ENCODE results near the gene USP34. TPM values are rescaled to one million over a fixed set of nuclear protein-coding genes. Genes with fewer than 3 reads are reported as not detected.

The USP34 gene
- total and polyA plus RNA-seq, 2 donors (not counting 1 experiment from before 2014, with no cell fraction given): 52.4 to 129 TPM

- no peak for DNase-seq (ENCODE audit: low read depth in 2 of 2)
- Histone ChIP-seq H3K4me2 (ENCODE audit: extremely low read depth, insufficient read depth, low read length) (no peak overlapping the region), H3K27ac (ENCODE audit: insufficient read depth, low read length) (no peak overlapping the region), H3K79me2 (ENCODE audit: control insufficient read depth, insufficient read depth, low read length) (no peaks in the 10 kb centered on the region), H3K9ac (ENCODE audit: insufficient read depth, low read length) (no peak overlapping the region), H3K4me3 (replicated peaks in 1 of 4; ENCODE audit: control extremely low read depth in 1 of 4, insufficient read depth in 1 of 4, low read depth in 3 of 4, low read length in 4 of 4) (no peak overlapping the region), H3K9me3 (ENCODE audit: control insufficient read depth, insufficient read depth, low read depth, low read length) (no peaks in the 10 kb centered on the region), H3K36me3 (ENCODE audit: control insufficient read depth, insufficient read depth, low read length) (no peaks in the 10 kb centered on the region), H2AFZ (ENCODE audit: low read length) (no peak overlapping the region), H3K4me1 (ENCODE audit: control insufficient read depth, extremely low read depth, insufficient read depth, low read length) (no peaks in the 10 kb centered on the region), H3K27me3 (ENCODE audit: control insufficient read depth, insufficient read depth, low read length) (no peaks in the 10 kb centered on the region), H4K20me1 (ENCODE audit: control insufficient read depth, extremely low read depth, insufficient read depth, low read length) (no peaks in the 10 kb centered on the region)
- TF ChIP-seq EZH2 (IDR thresholded peaks at IDR 0.05; ENCODE audit: low read length, missing control alignments): no peak
- TF ChIP-seq, protein P1, sequence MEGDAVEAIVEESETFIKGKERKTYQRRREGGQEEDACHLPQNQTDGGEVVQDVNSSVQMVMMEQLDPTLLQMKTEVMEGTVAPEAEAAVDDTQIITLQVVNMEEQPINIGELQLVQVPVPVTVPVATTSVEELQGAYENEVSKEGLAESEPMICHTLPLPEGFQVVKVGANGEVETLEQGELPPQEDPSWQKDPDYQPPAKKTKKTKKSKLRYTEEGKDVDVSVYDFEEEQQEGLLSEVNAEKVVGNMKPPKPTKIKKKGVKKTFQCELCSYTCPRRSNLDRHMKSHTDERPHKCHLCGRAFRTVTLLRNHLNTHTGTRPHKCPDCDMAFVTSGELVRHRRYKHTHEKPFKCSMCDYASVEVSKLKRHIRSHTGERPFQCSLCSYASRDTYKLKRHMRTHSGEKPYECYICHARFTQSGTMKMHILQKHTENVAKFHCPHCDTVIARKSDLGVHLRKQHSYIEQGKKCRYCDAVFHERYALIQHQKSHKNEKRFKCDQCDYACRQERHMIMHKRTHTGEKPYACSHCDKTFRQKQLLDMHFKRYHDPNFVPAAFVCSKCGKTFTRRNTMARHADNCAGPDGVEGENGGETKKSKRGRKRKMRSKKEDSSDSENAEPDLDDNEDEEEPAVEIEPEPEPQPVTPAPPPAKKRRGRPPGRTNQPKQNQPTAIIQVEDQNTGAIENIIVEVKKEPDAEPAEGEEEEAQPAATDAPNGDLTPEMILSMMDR (conservative IDR thresholded peaks at IDR 0.05 in 1 of 2, IDR thresholded peaks at IDR 0.05 in 1 of 2; ENCODE audit: low read depth in 1 of 2, low read length in 2 of 2): no peak
Observed at GRCh38 chr2:61327173-61327572, 143.7 kb downstream of the USP34 start.

- no peaks in the 10 kb centered on the region for H3K27me3 ChIP-seq (ENCODE audit: control insufficient read depth, insufficient read depth, low read length)
- H3K9ac ChIP-seq (ENCODE audit: insufficient read depth, low read length): no peak overlapping the region
- H3K79me2 ChIP-seq (ENCODE audit: control insufficient read depth, insufficient read depth, low read length): no peaks in the 10 kb centered on the region
- no peak overlapping the region for H3K4me3 ChIP-seq (replicated peaks in 1 of 4; ENCODE audit: control extremely low read depth in 1 of 4, insufficient read depth in 1 of 4, low read depth in 3 of 4, low read length in 4 of 4)
- no peak for DNase-seq (ENCODE audit: low read depth in 2 of 2)
- no peak overlapping the region for H3K4me2 ChIP-seq (ENCODE audit: extremely low read depth, insufficient read depth, low read length)
- no peaks in the 10 kb centered on the region for H3K9me3 ChIP-seq (ENCODE audit: control insufficient read depth, insufficient read depth, low read depth, low read length)
- no peaks in the 10 kb centered on the region for H3K36me3 ChIP-seq (ENCODE audit: control insufficient read depth, insufficient read depth, low read length)
- no peak for TF ChIP-seq EZH2 (IDR thresholded peaks at IDR 0.05; ENCODE audit: low read length, missing control alignments)
- TF ChIP-seq, protein P1 (conservative IDR thresholded peaks at IDR 0.05 in 1 of 2, IDR thresholded peaks at IDR 0.05 in 1 of 2; ENCODE audit: low read depth in 1 of 2, low read length in 2 of 2): no peak
- H2AFZ ChIP-seq (ENCODE audit: low read length): no peak overlapping the region
- no peaks in the 10 kb centered on the region for H4K20me1 ChIP-seq (ENCODE audit: control insufficient read depth, extremely low read depth, insufficient read depth, low read length)
- H3K27ac ChIP-seq (ENCODE audit: insufficient read depth, low read length): no peak overlapping the region
- H3K4me1 ChIP-seq (ENCODE audit: control insufficient read depth, extremely low read depth, insufficient read depth, low read length): no peaks in the 10 kb centered on the region
Observed at GRCh38 chr2:61326423-61326822, 144.5 kb downstream of the USP34 start.

DNA sequence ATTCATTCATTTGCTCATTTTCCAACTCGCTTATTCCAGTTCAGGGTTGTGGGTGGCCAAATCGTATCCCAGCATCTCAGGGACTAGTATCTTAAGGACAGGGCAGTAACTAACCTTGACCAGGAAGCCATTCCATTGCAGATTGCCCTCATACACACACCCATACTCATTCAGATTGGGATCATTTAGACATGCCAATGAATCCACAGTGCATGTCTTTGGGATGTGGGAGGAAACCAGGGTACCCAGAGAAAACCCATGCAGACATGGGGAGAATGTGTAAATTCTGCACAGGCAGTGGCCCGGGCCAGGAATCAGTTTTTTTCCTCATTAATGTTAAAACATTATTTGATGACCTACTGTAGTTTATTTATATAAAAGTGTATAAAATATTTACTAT is 150.7 kb downstream of the USP34 start:
- Histone ChIP-seq H3K9me3 (ENCODE audit: control insufficient read depth, insufficient read depth, low read depth, low read length) (no peaks in the 10 kb centered on the region), H4K20me1 (ENCODE audit: control insufficient read depth, extremely low read depth, insufficient read depth, low read length) (no peaks in the 10 kb centered on the region), H3K4me2 (ENCODE audit: extremely low read depth, insufficient read depth, low read length) (no peak overlapping the region), H3K4me1 (ENCODE audit: control insufficient read depth, extremely low read depth, insufficient read depth, low read length) (no peaks in the 10 kb centered on the region), H3K4me3 (replicated peaks in 1 of 4; ENCODE audit: control extremely low read depth in 1 of 4, insufficient read depth in 1 of 4, low read depth in 3 of 4, low read length in 4 of 4) (no peak overlapping the region), H3K36me3 (ENCODE audit: control insufficient read depth, insufficient read depth, low read length) (no peaks in the 10 kb centered on the region), H3K27ac (ENCODE audit: insufficient read depth, low read length) (no peak overlapping the region), H3K79me2 (ENCODE audit: control insufficient read depth, insufficient read depth, low read length) (no peaks in the 10 kb centered on the region), H3K27me3 (ENCODE audit: control insufficient read depth, insufficient read depth, low read length) (no peaks in the 10 kb centered on the region), H3K9ac (ENCODE audit: insufficient read depth, low read length) (no peak overlapping the region), H2AFZ (ENCODE audit: low read length) (no peak overlapping the region)
- no peak for DNase-seq (ENCODE audit: low read depth in 2 of 2)
- TF ChIP-seq EZH2 (IDR thresholded peaks at IDR 0.05; ENCODE audit: low read length, missing control alignments): no peak
- TF ChIP-seq, protein P1 (conservative IDR thresholded peaks at IDR 0.05 in 1 of 2, IDR thresholded peaks at IDR 0.05 in 1 of 2; ENCODE audit: low read depth in 1 of 2, low read length in 2 of 2): no peak
